Chondrocyte (in vitro differentiated cells): ENCODE results near the gene PRX. TPM values are rescaled to one million over a fixed set of nuclear protein-coding genes. Genes with fewer than 3 reads are reported as not detected.
"Not testable (repeated sequence)": the region's sequence is repeated elsewhere in the genome, so short reads cannot be mapped to it uniquely, and the experiment has no call there.

Experiments
- DNase-seq: peaks from one replicate; pipeline ENCODE4 v3.0.0; 2021; ENCODE audit warnings: mixed read lengths, low spot score
- H3K27ac Mint-ChIP-seq: one replicate; pipeline ENCODE4 v1.8.0; 2021; ENCODE audit warnings: mild to moderate bottlenecking, moderate library complexity, mixed read lengths; ENCODE audit not compliant: unreplicated experiment
- H3K27me3 Mint-ChIP-seq: 2 replicates; pipeline ENCODE4 v1.8.0; 2021; ENCODE audit warnings: low read depth, mixed read lengths
- H3K36me3 Mint-ChIP-seq: 2 replicates; pipeline ENCODE4 v1.8.0; 2021; ENCODE audit warnings: low read depth, mixed read lengths
- H3K4me1 Mint-ChIP-seq: 2 replicates; pipeline ENCODE4 v1.8.0; 2021; ENCODE audit warnings: low read depth, mild to moderate bottlenecking, mixed read lengths
- H3K4me3 Mint-ChIP-seq: one replicate; pipeline ENCODE4 v1.8.0; 2021; ENCODE audit warnings: mild to moderate bottlenecking, moderate library complexity, mixed read lengths; ENCODE audit not compliant: unreplicated experiment
- H3K9me3 Mint-ChIP-seq: 2 replicates; pipeline ENCODE4 v1.8.0; 2021; ENCODE audit warnings: low read depth, mixed read lengths
- CTCF ChIP-seq: fragments of 200-600 bp; sonication (generic); IDR thresholded peaks from 2 replicates; pipeline ENCODE4 v1.5.0; 2021; ENCODE audit warnings: antibody characterized with exemption, mild to moderate bottlenecking, moderate library complexity
- total RNA-seq: library from RNA; stranded (reverse); gene quantifications from 3 replicates; pipeline ENCODE4 v1.2.1, GENCODE V29; 2021

The PRX gene
- total RNA-seq, 1 donor from 2014 or later, result 4.9 TPM

- Mint-ChIP-seq H3K4me3 (no peak overlapping the region), H3K9me3 (no peaks in the 10 kb centered on the region), H3K27ac (no peak overlapping the region), H3K27me3 (no peaks in the 10 kb centered on the region), H3K4me1 (peaks cover 3% of the 10 kb centered on the region), H3K36me3 (peaks cover 4% of the 10 kb centered on the region)
- DNase-seq, result no peak
- no peak for TF ChIP-seq CTCF
These were observed 43.9 kb upstream of the PRX start for GRCh38 chr19:40457048-40457447.

GRCh38 chr19:40453943-40454342 is 40.8 kb upstream of the PRX start:
- not testable (repeated sequence) for H3K27me3 Mint-ChIP-seq, H3K9me3 Mint-ChIP-seq, H3K4me1 Mint-ChIP-seq, H3K36me3 Mint-ChIP-seq, H3K27ac Mint-ChIP-seq, H3K4me3 Mint-ChIP-seq, DNase-seq

GRCh38 chr19:40453151-40453735 is 40.1 kb upstream of the PRX start:
- Mint-ChIP-seq H3K9me3 (no peaks in the 10 kb centered on the region), H3K4me1 (no peaks in the 10 kb centered on the region), H3K27ac (no peak overlapping the region), H3K4me3 (no peak overlapping the region), H3K36me3 (no peaks in the 10 kb centered on the region), H3K27me3 (no peaks in the 10 kb centered on the region)
- no peak for DNase-seq
- TF ChIP-seq CTCF, result no peak

GRCh38 chr19:40452016-40452415 is 38.8 kb upstream of the PRX start:
- peaks cover 2% of the 10 kb centered on the region for H3K36me3 Mint-ChIP-seq
- H3K9me3 Mint-ChIP-seq, result no peaks in the 10 kb centered on the region
- no peak overlapping the region for H3K27ac Mint-ChIP-seq
- no peaks in the 10 kb centered on the region for H3K4me1 Mint-ChIP-seq
- no peak for DNase-seq
- no peak for TF ChIP-seq CTCF
- H3K27me3 Mint-ChIP-seq, result no peaks in the 10 kb centered on the region
- no peak overlapping the region for H3K4me3 Mint-ChIP-seq

- no peak for DNase-seq
- H3K9me3 Mint-ChIP-seq, result no peaks in the 10 kb centered on the region
- H3K36me3 Mint-ChIP-seq, result peaks cover 2% of the 10 kb centered on the region
- H3K27ac Mint-ChIP-seq, result no peak overlapping the region
- peaks cover 4% of the 10 kb centered on the region for H3K4me1 Mint-ChIP-seq
- no peaks in the 10 kb centered on the region for H3K27me3 Mint-ChIP-seq
- H3K4me3 Mint-ChIP-seq, result no peak overlapping the region
- TF ChIP-seq CTCF, result no peak
These were observed 37.5 kb upstream of the PRX start for GRCh38 chr19:40450664-40451063.

- Mint-ChIP-seq H3K36me3 (peaks cover 2% of the 10 kb centered on the region), H3K4me1 (peaks cover 10% of the 10 kb centered on the region), H3K27me3 (no peaks in the 10 kb centered on the region), H3K4me3 (no peak overlapping the region), H3K9me3 (no peaks in the 10 kb centered on the region), H3K27ac (no peak overlapping the region)
- DNase-seq, result no peak
- no peak for TF ChIP-seq CTCF
These were observed 36.3 kb upstream of the PRX start for GRCh38 chr19:40449506-40449905.
